ENCODE data around the gene CDK17.

DNA sequence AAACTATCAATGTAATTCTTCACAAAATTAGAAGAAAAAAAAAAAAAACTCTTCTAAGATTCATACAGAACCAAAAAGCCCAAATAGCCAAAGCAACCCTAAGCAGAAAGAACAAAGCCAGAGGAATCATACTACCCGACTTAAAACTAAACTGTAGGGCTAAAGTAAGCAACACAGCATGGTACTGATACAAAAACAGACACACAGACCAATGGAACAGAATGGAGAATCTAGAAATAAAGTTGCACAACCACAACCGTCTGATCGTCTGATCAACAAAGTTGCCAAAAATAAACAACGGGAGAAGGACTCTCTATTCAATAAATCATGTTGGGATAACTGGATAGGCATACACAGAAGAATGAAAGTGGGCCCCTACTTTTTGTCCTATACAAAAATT lies 16.9 kb downstream of the CDK17 start:
- TF ChIP-seq, protein P1, sequence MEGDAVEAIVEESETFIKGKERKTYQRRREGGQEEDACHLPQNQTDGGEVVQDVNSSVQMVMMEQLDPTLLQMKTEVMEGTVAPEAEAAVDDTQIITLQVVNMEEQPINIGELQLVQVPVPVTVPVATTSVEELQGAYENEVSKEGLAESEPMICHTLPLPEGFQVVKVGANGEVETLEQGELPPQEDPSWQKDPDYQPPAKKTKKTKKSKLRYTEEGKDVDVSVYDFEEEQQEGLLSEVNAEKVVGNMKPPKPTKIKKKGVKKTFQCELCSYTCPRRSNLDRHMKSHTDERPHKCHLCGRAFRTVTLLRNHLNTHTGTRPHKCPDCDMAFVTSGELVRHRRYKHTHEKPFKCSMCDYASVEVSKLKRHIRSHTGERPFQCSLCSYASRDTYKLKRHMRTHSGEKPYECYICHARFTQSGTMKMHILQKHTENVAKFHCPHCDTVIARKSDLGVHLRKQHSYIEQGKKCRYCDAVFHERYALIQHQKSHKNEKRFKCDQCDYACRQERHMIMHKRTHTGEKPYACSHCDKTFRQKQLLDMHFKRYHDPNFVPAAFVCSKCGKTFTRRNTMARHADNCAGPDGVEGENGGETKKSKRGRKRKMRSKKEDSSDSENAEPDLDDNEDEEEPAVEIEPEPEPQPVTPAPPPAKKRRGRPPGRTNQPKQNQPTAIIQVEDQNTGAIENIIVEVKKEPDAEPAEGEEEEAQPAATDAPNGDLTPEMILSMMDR (IDR thresholded peaks at IDR 0.05), result no peak
- TF ChIP-seq, protein P2, sequence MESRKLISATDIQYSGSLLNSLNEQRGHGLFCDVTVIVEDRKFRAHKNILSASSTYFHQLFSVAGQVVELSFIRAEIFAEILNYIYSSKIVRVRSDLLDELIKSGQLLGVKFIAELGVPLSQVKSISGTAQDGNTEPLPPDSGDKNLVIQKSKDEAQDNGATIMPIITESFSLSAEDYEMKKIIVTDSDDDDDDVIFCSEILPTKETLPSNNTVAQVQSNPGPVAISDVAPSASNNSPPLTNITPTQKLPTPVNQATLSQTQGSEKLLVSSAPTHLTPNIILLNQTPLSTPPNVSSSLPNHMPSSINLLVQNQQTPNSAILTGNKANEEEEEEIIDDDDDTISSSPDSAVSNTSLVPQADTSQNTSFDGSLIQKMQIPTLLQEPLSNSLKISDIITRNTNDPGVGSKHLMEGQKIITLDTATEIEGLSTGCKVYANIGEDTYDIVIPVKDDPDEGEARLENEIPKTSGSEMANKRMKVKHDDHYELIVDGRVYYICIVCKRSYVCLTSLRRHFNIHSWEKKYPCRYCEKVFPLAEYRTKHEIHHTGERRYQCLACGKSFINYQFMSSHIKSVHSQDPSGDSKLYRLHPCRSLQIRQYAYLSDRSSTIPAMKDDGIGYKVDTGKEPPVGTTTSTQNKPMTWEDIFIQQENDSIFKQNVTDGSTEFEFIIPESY (IDR thresholded peaks at IDR 0.05; ENCODE audit: borderline replicate concordance, low read depth), result no peak
- TF ChIP-seq MXI1 (IDR thresholded peaks at IDR 0.05; ENCODE audit: low read depth, low read length) (no peak), POLR2AphosphoS5 (IDR thresholded peaks at IDR 0.05; ENCODE audit: low read depth, low read length) (no peak), GABPA (IDR thresholded peaks at IDR 0.05; ENCODE audit: low read depth) (no peak)
